HTERT RPE-1 (cell line): ENCODE measurements around the gene GGCT.
"Not testable (repeated sequence)": the region's sequence is repeated elsewhere in the genome, so short reads cannot be mapped to it uniquely, and the experiment has no call there.

Experiments
- in situ Hi-C: fragments of 300-500 bp; cut with MboI; formaldehyde crosslinking; loops from 4 replicates; pipeline ENCODE4 v1.14.3; 2020; ENCODE audit warnings: low sequenced_read_pairs

GGCT gene, protein sequence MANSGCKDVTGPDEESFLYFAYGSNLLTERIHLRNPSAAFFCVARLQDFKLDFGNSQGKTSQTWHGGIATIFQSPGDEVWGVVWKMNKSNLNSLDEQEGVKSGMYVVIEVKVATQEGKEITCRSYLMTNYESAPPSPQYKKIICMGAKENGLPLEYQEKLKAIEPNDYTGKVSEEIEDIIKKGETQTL

DNA sequence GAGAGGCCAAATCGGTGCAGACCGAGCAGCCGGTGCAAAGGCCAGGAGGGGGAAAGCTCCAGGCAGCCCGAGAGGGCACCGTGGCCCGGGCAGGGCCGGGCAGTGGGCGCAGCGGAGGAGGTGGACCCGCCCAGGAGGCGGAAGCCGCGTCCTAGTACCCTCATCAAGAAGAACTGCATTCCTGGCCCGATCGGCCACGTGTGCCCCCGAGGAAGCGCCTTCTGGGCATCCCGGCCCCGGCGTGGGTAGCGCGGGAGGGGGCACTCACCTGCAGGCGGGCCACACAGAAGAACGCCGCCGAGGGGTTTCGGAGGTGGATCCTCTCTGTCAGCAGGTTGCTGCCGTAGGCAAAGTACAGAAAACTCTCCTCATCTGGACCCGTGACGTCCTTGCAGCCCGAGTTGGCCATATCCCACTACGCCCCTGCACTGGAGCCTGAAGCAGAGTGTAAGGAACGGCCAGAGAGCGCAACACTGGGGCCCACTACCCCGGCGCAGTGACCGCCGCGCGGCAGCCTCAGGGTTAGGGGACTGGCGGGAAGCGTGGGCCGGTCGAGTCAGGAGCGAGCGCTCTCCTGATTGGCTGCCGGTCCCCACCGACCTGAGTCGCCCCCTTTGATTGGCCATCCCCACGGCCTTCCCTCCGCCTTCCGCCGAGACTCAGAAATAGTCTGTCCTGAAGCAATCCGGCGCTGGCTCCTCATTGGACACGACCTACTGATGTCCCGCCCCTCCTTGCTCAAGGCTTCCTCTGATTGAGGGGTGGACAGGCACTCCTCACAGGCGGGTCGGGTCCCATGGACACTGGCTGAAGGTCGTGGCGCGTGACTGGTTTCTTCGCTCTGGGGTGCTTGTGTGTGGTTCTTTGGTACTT, at the start of gene GGCT:
TSS of gene GGCT (minus strand) at position 529 of the 873 bp plus-strand sequence. CDS start at position 409, 120 bp downstream.
- in situ Hi-C loops = no loop called here

DNA sequence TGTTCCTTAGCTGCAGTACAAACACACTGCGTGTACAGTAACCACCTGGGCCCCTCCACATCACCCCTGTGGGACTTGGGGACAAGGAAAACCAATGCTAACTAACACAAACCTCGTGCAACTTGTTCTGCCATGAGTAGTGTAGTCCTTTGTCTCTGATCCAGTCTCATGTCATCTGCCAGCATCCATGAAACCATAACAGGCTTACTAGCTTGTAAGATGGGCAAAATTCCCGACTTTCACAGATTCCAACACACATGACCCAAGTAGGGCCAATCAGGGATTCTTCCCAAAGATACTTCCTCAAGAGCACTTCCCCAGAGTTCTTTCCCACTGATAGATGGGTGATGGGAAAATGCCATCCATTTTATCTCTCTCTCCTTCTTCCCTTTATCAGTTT, 48.9 kb upstream of the GGCT start:
- in situ Hi-C loops = no loop called here

DNA sequence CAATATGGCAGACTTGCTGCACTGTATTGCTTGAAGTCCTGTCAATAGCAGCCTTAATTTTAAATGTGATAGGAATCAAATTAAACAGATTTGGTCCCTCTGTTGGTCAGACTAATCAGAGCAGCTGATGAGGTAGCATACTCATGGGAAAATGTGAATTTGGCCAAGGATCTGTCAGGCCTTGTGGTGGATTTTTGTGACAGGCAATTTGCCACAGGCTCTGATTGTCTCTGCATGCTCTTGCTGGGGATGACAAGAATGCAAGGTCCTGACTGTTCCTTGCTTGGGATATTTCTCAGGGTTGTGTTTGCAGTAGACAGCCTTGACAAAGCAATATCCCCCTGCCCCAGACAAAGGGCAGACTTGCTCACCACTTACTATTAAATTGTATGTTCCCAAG, 48.5 kb upstream of the GGCT start:
- in situ Hi-C loops = no loop called here

DNA sequence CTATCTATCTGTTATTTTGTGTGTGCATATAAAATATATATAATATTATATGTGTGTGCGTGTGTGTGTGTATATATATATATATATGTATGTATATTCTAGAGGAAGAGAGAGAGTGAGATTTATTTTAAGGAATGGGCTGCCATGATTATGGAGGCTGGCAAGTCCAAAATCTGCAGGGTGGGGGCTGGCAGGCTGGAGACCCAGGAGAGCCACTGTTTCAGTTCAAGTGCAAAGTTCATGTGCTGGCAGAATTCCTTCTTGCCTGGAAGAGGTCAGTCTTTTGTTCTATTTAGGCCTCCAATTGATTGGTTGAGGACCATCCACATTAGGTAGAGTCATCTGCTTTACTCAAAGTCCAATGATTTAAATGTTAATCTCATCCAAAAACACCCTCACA, 47.7 kb upstream of the GGCT start:
- in situ Hi-C loops = no loop called here

DNA sequence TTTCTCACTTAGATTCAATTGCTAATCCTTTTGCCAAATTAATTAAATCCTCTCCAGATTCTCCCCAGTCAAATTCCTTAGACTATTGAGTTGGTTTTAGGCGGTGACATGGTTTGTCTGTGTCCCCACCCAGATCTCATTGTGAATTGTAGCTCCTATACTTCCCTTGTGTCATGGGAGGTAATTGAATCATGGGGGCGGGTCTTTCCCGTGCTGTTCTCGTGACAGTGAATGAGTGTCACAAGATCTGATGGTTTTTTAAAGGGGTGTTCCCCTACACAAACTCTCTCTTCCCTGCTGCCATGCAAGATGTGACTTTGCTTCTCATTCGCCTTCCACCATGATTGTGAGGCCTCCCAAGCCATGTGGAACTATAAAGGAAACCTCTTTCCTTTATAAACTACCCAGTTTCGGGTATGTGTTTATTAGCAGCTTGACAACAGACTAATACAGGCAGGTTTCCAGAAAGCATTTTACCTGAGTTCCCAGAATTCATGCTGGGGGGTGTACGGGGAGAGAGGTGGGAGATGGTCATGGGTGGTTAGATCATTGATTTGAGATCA, 45.4 kb upstream of the GGCT start:
- in situ Hi-C loops = no loop called here

DNA sequence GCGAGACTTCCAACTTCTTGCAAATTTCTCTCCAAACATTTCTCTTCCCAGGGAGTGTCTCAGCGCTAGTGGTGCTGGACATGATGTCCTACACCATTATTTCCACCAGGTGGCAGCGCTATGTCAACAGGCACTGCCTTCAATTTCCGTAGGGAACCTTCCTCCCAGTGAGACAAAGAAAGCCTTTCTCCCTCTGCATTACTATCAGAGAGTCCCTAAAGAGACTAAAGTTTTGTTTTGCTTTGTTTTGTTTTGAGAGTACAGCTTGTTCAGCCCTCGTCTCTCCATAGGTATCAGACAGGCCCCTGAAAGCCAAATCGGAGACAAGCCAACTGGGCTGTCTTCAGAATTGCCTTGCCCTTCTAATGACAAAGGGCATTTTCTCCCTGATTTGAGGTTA, 44.2 kb upstream of the GGCT start:
- in situ Hi-C loops = no loop called here

DNA sequence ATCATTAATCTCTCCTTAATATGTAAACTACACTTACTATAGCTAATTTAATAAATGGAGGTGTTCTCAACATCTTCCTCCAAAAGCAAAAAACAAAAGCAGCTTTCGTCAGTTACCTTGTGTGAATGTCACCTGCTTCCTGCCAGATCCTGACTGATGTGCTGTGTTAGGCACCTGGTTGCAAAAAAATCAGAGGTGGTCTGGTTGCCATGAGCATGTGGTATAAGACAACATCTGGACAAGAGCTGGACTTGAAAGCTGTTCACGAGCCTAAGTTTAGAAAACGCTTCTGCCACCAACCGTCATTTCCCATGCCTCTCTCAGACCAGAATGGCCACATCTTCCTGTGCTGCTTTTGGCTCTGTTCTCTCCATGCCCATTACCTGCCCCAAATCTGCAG, 42.0 kb upstream of the GGCT start:
- in situ Hi-C loops = no loop called here

DNA sequence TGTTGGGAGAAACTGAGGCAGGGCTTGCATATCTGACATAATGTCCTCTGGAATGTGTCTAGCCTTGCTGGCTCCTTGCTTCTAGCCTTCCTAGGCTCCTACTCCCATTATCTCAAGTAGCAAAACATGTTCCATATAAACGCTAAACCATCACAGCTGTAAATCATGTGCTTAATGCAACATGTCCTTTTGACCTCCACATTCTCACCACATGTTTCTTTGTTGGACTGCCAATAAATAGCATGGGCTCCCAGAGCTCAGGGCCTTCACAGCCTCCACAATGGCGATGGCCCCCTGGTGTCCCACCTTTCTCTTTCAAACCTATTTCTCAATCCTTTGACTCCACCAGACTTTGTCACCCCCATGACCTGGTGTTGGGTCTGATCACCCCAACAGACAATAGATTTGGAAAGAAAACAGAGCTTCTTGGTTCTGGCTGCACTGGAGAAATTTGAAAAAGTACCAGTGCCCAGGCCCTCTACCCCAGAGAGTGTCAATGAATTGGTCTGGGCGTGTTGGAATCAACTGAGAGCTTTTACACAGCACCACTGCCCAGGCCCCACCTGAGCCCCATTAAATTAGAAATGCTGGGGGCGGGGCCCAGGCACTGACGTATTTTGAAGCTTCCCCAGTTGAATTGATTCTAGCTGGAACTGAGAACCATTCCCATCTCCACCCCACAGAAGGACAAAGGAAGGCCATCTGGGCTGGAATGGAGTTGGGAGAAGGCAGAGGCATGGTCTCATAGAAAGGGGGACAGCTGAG, 41.3 kb upstream of the GGCT start:
- in situ Hi-C loops = no loop called here

DNA sequence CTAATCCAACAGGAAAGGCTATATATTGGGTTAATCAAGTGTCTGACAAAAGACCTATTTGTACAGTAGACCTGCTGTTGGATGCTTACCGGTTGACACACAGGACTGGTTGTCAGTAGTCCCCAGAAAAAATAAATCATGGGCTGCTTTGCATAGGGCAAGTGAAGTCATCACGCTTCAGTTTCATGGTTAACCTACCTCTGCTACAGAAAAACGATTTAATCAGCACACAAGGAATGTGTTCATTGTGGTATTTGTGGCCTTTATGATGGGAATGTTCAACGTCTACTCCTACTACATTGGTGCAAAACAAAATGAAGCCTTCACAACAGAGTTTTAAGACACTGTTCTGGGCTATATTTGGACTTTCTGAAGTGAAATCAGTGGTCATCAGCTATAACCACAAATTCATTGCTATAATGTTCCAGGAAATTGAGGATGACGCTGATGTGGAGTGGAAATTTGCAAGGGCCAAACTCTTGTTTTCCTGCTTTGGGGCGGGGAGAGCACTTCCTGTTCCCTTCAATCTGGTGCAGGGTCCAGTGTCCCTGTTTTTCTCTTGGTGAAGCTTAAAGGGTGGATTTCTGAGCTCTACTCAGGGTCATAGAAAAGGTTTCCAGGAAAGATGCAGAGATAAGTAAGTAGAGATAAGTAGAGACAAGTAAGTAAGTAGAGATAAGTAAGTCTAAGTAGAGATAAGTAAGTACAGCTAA, 39.3 kb upstream of the GGCT start:
- in situ Hi-C loops = no loop called here

DNA sequence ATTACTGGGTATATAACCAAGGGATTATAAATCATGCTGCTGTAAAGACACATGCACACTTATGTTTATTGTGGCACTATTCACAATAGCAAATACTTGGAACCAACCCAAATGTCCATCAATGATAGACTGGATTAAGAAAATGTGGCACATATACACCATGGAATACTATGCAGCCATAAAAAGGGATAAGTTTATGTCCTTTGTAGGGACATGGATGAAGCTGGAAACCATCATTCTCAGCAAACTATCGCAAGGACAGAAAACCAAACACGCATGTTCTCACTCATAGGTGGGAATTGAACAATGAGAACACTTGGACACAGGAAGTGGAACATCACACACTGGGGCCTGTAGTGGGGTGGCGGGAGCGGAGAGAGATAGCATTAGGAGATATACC, 38.5 kb upstream of the GGCT start:
- in situ Hi-C loops = not testable (repeated sequence)

DNA sequence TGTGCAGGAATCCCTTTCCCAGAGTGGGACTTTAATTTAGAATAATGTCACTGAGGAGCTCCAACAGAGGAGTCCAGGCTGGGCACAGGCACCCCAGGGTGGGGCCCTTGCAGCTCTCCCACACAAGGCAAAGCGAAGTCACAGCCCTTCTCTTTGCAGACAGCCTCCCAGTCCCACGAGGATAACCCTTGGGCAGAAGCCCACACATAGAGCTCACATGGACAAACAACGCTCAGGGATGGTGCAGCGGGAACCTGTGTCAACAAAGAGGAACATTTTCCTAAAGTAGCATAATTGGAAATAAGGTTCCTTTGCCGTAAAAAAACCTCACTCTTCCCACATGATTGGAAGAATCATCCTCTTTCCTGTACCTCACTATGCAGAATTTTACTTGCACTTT, 29.3 kb upstream of the GGCT start:
- in situ Hi-C loops = no loop called here

DNA sequence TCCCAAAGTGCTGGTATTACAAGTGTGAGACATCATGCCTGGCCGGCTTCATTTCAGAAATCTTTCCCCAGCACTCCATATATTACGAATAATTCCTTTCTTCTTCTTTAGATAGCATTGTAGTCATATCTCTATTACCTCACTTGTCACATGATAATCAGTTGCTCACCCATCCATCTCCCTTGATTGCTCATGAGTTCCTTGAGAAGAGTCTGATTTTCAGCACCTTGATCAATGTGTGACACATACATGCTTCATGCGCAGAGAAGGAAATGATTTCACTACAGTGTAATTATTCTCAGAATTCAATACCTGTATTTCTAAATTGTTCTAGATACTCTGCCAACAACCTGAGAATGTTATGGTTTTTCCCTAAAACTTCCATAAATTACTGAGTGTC, 26.7 kb upstream of the GGCT start:
- in situ Hi-C loops = no loop called here

DNA sequence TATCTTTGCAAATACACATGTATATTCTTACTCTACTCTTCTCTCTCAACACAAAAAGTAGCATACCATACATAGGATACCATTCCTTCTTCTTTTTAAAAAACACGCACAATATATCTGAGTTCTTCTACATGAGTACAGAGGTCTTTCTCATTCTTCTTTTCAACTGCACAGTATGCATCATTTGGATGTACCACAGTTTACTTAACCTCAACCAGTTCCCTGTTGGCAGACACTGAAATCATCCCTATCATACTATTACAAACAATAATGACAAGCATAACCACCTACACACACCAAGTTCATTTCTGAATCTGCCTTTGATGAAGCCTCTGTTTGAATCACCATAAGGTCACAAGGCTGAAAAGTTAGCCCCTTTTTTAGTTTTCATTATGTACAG, 25.7 kb upstream of the GGCT start:
- in situ Hi-C loops = no loop called here

DNA sequence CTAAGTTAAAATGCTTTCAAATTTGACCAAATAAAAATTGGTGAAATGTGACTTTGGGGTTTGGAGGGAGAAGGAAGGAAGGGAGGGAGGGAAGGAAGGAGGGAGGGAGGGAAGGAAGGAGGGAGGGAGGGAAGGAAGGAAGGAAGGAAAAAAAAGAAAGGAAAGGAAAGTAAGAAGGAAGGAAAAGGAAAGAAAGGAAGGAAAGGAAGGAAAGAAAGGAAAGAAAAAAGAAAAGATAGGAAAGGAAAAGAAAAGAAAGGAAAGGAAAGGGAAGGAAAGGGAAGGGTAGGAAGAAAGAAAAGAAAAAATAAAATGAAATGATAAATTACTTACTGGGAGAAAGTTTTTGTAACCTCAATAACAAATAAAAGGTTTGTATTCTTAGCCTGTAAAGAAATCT, 24.1 kb upstream of the GGCT start:
- in situ Hi-C loops = no loop called here

DNA sequence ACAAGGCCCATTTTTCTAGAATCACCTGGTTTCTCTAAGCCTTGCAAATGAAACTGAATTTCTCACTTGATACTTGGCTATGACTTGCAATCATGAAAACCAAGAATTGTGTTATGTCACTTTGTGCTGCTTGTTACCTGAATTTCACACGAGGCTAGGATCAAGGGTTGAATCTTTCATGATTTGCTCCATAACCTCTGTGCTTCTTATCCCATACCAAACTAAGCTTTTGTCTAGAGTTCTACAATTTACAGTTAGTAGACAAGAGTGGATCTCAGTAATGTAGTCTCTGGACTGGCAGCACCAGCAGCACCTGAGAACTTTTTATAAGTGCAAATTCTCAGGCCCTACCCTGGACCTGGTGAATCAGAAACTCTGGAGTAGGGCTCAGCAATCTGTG, 22.7 kb upstream of the GGCT start:
- in situ Hi-C loops = not testable (repeated sequence)

DNA sequence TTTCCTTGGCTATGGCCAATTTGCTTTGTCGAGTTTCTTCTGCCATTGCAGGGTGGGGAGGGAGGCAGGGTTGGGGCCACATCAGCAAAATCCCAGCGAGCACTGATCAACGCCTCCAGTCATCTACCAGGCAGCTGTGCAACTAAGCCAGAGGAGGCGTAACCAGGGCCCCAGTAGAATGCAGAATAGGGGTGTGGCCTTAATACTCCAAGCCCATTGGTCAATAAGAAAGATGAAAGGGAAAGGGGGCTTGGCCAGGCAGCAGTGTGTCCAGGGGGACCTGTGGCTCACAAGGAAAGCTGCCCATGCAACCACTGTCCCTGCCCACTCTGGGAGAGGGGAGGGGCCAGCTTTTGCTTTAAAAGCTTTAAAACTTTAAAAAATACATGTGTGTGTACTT, 21.5 kb upstream of the GGCT start:
- in situ Hi-C loops = no loop called here

DNA sequence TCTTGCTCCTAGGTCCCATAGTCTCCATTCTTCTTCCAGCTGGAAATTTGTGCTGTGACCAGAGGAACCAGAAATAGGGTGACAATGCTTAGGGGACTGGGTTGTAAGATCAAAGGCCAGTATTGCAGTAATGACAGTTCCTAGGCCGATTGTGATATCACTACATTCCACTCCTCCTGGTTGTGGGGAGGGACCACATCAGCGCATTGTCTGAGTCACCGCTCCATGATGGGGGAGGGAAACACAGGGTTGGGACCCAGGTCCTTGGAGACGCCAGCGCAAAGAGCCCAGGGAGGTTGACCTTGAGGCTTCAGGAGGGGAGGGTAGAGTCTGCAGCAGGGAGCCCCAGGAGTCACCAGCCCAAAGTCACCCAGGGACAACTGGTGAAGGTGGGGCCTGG, 20.8 kb upstream of the GGCT start:
- in situ Hi-C loops = no loop called here

DNA sequence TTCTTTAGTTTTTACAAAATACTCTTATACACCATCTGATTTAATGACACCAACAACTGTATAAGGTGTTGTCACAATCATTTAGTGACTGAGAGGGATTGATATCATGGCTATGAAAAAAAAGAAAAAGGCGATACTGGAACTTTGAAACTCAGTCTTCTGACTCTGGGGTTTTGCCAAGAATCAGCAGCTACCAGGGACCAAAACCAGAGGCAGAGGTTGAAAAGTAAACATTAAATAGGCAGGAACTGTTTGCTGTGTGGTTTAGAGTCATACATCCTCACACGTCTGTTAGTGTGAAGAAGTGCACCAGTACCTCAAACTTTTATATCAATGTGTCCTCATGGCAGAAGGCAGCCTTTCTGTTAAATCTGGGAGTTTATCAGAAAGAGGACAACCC, 19.9 kb upstream of the GGCT start:
- in situ Hi-C loops = no loop called here

DNA sequence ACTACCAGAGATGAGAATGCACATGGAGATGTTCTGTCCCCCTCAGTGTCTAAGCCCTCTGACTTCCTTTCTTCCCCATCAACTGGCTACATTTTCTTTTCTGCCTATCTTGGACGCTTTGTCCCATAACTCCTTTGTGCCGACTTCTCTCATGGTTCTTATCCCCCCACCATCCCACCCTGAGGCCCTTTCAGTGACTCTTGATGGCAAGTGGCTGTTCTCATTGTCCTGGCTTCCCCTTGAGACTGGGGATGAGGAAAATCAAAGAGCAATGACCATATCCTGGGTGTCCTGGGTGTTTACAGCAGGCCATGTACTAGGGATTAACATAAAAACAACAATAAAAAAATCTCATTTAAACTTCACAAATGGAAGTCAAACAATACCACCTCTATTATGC, 18.8 kb upstream of the GGCT start:
- in situ Hi-C loops = no loop called here

DNA sequence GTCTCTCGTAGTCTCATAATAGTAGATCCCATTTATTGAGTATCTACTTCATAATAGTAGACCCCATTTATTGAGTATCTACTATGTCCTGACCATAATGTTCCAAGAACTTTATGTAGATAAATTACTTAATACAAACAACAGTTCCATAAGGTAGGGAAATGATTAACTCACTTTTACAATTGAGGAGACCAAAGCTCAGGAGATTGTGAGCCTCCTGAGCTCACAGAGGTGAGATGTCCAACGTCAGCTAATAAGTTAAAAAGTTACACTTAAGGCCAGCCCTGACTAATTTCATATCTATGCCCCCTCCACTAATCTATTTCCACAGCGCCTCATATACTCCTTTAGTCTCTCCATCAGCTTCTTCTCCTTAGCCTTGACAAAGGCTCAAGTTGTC, 17.5 kb upstream of the GGCT start:
- in situ Hi-C loops = no loop called here

DNA sequence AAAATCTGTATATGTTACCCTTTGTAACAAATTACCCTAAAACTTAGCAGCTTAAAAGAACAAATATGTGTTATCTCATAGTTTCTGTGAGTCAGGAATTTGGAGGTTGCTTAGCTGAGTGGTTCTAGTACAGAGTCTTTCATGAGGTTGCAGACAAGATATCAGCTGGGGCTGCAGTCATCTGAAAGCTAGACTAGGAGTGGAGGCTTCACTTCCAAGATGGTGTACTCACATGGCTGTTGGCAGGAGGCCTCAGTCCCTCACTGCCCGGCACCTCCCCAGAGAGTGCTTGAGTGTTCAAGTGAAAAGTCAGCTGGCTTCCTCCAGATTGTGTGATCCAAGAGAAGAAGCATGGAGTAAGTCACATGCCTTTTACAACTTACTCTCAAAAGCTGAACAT, 16.9 kb upstream of the GGCT start:
- in situ Hi-C loops = no loop called here
